ENCODE results near the gene ARPC2. TPM values are rescaled to one million over a fixed set of nuclear protein-coding genes. Genes with fewer than 3 reads are reported as not detected.

ARPC2 gene
- total RNA-seq, 1 experiment from 2014 or later, result 290 TPM

- no peak for DNase-seq (ENCODE audit: low spot score)
These were observed 36.2 kb downstream of the ARPC2 start for GRCh38 chr2:218253232-218253625.

DNA sequence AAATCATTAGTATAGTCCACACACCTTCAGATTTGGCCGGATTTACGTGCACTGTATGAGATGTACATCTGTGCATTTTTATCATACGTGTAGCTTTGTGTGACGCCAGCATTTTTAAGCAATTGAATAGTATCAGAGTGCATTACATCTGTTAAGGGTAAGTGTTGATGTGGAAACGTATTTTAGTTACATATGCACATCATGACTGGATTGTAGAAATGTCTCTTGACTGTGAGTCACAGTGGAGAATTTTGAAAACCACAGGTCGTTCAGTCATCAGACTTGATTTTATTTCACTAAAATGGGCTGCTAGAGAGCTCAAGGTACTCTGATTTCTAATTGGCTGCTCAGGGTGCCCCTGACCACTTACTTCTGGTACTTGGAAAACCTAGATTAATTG lies 38.5 kb downstream of the ARPC2 start:
- no peak for DNase-seq (ENCODE audit: low spot score)

GRCh38 chr2:218256612-218257350 lies 39.8 kb downstream of the ARPC2 start:
- no peak for DNase-seq (ENCODE audit: low spot score)

- no peak for DNase-seq (ENCODE audit: low spot score)
These were observed 40.5 kb downstream of the ARPC2 start for GRCh38 chr2:218257390-218257981.

DNA sequence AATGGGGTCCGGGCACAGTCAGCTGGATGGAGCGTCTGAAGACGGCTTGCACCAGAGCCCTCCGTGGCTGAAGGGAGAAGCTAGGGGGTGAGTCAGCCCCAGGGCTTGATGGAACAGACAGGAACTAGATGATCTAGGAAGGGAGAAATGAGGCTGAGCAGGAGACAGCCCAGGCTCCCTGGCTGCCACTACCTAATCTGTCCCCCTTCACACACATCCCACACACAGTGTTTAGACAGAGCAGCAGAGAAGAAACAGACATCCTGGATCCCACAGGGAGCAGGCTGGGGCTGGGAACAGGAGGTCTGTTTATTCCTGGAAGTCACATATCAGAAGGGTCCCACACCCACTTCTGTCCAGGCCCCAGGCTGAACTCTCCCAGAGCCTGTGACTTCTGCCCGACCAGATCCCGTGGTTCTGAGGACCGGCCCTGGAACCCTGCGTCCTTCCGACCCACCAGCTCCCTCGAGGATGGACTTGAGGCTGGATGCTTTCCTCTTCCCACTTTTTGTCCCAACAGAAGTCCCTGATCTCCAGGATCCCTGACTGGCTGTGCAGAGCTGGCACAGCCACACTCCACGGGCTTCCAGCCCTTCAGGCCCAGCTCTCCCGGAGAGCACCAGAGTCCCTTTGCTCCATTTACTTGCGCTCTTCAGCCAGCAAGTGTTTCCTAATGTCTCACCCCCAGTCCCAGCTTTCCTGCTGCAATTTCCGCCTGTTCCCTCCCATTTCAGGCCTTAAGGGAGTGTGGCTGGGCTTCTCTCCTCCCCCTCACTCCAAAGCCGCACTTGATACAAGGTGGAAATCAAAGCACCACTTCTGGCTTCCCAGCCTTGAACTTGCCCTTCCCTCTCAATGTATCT lies 42.3 kb downstream of the ARPC2 start:
- no peak for DNase-seq (ENCODE audit: low spot score)

GRCh38 chr2:218260166-218260565 lies 43.2 kb downstream of the ARPC2 start:
- no peak for DNase-seq (ENCODE audit: low spot score)

DNA sequence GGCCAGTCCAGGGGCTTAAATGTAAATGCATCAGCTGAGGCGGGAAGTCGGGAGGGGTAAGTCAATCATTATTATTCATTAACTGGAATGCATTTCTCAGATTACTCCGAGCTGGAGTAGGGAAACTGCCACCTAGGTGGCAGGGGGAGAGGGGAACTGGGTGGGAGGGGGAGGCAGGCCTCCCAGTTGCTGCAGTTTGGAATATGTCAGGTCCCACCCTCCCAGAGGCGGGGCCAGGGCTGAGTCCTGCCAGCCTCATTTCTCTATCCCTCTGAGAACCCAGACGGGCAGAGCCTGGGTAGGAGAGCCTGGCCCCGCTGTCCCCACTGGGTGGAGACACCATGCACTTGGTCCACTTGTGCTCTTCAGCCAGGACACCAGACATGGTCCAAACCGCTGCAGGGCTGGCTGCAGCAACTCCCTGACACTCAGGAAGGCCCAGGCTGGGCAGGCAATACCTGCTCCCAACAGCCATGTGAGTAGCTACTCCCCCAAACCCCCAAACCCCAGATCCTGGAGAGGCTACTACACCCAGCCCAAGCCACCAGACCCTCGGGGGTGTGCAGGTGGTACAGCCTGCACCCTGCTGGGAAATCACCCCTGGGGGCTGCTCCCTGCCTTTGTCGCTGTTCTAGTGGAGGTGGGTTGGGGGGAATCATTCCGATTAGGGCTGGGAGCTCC lies 43.9 kb downstream of the ARPC2 start, which contains the start of gene GPBAR1:
GPBAR1 (plus strand) TSS at position 274 of the 681 bp plus-strand sequence. CDS start 1,710 bp downstream, outside the sequence.
- no peak for DNase-seq (ENCODE audit: low spot score)

DNA sequence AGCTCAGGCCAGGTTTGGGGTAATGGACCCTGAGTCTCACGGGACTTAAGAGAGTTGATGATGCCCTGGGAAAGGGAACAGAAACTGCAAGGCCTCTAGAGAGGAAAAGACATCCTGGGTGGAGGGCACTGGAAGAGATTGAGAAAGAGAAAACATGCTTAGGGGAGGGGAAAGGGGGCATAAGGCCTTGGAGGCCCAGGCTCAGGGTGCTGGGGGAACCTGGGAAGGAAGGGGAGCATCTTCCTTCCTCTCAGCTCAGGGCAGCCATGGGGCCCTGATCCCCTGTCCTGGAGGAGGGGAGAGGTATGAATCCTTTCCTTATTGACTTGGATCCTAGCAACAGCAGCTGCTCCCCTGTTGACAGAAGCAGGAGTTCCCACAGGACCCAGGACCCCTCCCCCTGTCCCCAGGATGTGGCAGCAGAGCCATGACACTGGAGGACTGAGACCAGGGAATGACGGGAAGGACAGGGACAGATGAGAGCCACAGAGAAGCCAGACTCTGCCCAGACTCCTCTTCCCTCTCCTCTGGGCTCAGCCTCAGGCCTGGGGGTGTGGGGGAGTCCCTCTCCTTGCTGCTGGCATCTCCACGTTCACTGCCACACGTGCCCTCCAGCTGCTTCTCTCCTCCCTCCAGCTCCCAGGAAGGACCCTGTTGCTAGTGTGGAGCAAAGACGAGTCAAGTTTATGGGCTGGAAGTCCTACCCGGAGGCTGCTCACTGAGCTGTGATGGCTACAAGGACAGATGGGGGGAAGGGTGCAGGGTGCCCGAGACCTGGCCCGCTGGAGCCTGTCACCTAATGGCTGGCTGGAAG lies 44.6 kb downstream of the ARPC2 start:
- DNase-seq (ENCODE audit: low spot score), result no peak

- DNase-seq (ENCODE audit: low spot score), result no peak
These were observed 45.2 kb downstream of the ARPC2 start for GRCh38 chr2:218262237-218262600.

GRCh38 chr2:218262631-218263586 lies 45.9 kb downstream of the ARPC2 start:
- no peak for DNase-seq (ENCODE audit: low spot score)

GRCh38 chr2:218263817-218264641 lies 47.0 kb downstream of the ARPC2 start:
- DNase-seq (ENCODE audit: low spot score), result no peak

GRCh38 chr2:218264773-218265561 lies 48.0 kb downstream of the ARPC2 start:
- DNase-seq (ENCODE audit: low spot score), result no peak

GRCh38 chr2:218265626-218266025 lies 48.6 kb downstream of the ARPC2 start:
- no peak for DNase-seq (ENCODE audit: low spot score)

- no peak for DNase-seq (ENCODE audit: low spot score)
These were observed 49.5 kb downstream of the ARPC2 start for GRCh38 chr2:218266316-218266979.

GRCh38 chr2:218267259-218267658 lies 50.3 kb downstream of the ARPC2 start:
- no peak for DNase-seq (ENCODE audit: low spot score)

DNA sequence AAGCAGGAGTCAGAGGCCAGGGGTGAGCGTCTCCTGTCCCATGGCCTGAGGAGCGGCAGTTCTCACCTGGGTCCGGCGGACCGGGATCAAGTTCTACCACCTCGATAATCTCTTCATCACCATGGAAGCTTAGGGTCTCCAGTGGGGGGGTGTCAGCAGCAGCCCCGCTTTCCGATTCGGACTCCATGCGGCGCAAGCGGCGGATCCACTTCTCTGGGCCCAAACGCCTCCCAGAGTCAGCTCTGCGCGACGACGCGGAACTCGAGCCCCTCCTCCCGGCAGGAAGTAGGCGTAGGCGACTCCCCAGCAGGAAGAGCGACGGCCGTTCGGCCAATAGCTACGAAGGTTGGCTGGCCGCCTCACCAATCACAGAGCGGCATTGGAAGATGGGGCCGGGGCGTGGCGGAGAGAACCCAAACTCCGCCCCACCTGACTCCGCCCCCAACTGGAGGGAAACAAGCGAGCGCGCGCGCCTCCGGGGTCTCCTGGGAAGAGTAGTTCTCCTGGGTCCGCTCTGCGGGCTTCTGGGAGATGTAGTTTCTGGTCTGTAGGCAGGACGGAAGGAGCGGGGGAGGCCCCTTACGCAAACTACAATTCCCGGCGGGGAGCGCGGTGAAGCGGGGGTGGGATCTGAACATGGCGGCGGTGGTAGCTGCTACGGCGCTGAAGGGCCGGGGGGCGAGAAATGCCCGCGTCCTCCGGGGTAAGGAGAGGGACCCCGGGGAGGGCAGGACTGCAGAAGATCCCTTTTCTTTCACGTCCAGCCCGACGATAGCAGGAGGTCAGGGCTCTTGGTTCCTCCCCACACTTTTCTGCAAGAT lies 53.1 kb downstream of the ARPC2 start, which contains the start of the genes AAMP and PNKD:
AAMP (minus strand) TSS at position 238 of the 821 bp plus-strand sequence; CDS start at position 187, 51 bp downstream.
PNKD (plus strand) TSS at position 620 of the 821 bp plus-strand sequence; CDS start at position 637, 17 bp downstream.
- DNase-seq (ENCODE audit: low spot score), result peak; percentile 97

Measured in H4 (cell line).